Lung microvascular endothelial cell (primary cell): ENCODE data around the gene MAP4K3. TPM values are rescaled to one million over a fixed set of nuclear protein-coding genes. Genes with fewer than 3 reads are reported as not detected.
A peak's percentile ranks its signal among the peaks of the same experiment; 100 is the strongest.
"Not testable (repeated sequence)": the region's sequence is repeated elsewhere in the genome, so short reads cannot be mapped to it uniquely, and the experiment has no call there.

ENCODE experiments used
- DNase-seq, 2 donors: peaks; one replicate each; pipeline versions ENCODE4 v3.0.0 to v3.0.0-alpha.2; 2010; ENCODE audit warnings: low read depth in 2 of 2
- total RNA-seq: library from RNA; depleted of rRNA; stranded (reverse); fragments of >200 nt; gene quantifications from 2 replicates; pipeline ENCODE4 v1.2.1, GENCODE V29; 2014

The MAP4K3 gene
- total RNA-seq, 1 donor from 2014 or later = 11.9 TPM

DNA sequence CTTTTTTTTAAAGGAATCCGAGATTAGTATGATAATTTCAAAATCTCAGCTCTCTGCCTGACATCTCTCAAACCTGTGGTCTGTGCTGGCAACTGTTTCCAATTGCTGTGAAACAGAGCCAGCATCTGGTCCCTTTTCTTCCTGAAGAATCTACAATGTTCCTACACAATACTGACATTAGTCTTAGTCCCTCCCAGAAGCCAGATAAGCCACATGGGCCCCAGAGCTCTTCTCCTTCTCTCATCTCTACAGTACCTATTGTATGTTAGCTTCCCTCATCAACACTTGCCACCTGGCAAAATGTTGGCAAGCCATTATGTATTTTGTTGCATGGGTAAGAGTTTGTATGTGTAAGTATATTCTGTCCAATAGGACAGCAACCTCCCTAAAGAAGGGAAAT lies 130.5 kb downstream of the MAP4K3 start:
- DNase-seq = no peak

- no peak for DNase-seq
Measured at GRCh38 chr2:39304729-39305128, 132.4 kb downstream of the MAP4K3 start.

- DNase-seq = no peak
Measured at GRCh38 chr2:39304200-39304599, 132.9 kb downstream of the MAP4K3 start.

- no peak for DNase-seq
Measured at GRCh38 chr2:39301352-39301751, 135.7 kb downstream of the MAP4K3 start.

GRCh38 chr2:39300044-39300978 lies 136.8 kb downstream of the MAP4K3 start:
- no peak for DNase-seq

- DNase-seq = no peak
Measured at GRCh38 chr2:39290433-39290832, 146.7 kb downstream of the MAP4K3 start.

GRCh38 chr2:39289609-39290008 lies 147.5 kb downstream of the MAP4K3 start:
- DNase-seq = no peak

DNA sequence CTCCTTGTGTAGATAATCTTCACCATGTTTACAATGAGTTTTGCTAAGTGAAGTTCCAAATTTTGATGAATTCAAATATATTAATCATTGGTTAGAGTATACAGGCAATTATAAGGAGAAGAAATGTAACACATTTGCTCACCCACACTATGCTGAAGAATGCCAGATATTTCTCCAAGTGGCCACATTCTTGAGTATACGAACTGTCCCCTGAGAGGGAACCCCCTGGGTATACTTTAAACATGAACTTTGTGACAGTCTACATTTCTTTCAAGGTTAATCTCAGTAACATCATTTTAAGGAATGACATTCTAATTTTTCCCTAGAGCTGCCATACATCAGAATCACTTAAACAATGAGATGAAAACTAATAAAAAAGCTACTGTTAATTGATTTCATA lies 153.5 kb downstream of the MAP4K3 start:
- no peak for DNase-seq

DNA sequence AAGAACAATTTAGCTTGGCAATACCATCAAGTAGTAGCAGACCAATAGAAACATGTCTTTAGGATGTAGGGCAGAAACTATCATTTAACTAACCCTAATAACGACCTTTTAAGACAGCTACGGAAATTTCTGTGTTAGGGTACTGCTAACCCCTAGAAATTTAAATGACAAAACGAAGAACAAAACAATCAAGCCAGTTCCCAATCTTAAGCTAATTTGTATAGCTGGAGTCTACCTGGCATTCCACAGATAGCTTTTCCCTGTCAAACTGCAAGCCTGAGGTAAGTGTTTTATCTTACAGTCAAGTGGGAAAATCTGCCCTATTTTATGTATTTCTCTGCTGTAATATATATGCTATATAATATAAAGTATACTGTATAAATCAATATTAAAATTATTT lies 155.7 kb downstream of the MAP4K3 start:
- DNase-seq = no peak

- DNase-seq = no peak
Measured at GRCh38 chr2:39275016-39275415, 162.1 kb downstream of the MAP4K3 start.

- DNase-seq = no peak
Measured at GRCh38 chr2:39269941-39270340, 167.1 kb downstream of the MAP4K3 start.

DNA sequence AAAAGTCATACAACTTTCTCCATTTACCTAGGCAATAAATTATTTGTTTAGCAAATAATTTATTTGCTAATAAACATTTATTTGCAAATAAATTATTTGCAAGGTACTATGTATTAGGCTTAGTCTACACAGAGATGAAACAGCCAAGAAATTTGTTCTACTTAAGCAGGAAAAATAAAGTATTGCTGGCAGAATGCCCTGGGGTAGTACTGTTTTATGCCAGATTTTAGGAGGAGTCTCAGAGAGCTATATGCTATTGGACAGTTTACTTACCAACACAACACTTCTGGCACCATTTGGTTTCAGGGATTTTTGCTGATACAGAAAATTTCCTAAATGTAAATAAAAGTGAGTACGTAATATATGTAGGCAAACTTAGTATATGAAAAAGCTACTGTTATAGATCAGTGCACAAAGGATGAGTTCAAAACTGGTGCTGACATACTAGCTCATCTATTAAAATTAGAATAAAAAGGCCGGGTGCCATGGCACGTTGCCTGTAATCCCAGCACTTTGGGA lies 170.1 kb downstream of the MAP4K3 start:
- DNase-seq = no peak

DNA sequence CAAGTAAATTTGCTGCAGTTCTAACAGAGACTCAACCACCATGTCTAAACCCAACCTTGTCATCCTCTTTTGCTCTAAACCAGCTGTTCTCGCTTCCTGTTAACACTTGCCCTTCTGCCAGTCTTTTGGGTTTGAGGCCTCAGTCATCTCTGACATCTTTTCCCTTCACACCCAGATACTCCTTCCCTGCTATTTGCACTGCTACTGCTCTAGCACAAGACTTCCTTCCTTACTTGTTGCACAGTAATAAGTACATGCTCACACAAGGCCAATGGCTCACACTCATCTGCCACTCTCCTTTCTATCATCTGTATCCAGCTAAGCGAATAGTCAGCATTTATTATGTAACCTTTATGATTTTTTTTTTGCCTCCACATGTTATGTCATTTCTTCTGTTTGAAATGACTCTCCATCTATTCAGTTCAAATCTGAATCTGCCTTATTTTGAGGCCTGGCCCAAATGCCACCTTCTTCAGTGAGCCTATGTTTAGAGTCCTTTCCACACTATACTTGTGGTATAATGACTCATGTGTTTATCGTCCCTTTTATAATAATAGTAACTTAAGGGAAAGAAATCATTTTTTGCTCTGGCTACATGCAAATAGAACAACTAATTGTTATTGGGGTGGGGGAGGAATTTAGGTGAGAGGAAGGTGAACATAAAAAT lies 170.8 kb downstream of the MAP4K3 start:
- peak in 1 of 2 donors; percentile 0 for DNase-seq

- DNase-seq = no peak
Measured at GRCh38 chr2:39265315-39265714, 171.8 kb downstream of the MAP4K3 start.

- DNase-seq = peak in 1 of 2 donors; percentile 64
Measured at GRCh38 chr2:39264733-39265132, 172.4 kb downstream of the MAP4K3 start.

GRCh38 chr2:39260087-39260486 lies 177.0 kb downstream of the MAP4K3 start:
- no peak for DNase-seq

- no peak for DNase-seq
Measured at GRCh38 chr2:39256040-39256439, 181.0 kb downstream of the MAP4K3 start.

GRCh38 chr2:39252888-39253518 lies 184.1 kb downstream of the MAP4K3 start:
- no peak for DNase-seq

DNA sequence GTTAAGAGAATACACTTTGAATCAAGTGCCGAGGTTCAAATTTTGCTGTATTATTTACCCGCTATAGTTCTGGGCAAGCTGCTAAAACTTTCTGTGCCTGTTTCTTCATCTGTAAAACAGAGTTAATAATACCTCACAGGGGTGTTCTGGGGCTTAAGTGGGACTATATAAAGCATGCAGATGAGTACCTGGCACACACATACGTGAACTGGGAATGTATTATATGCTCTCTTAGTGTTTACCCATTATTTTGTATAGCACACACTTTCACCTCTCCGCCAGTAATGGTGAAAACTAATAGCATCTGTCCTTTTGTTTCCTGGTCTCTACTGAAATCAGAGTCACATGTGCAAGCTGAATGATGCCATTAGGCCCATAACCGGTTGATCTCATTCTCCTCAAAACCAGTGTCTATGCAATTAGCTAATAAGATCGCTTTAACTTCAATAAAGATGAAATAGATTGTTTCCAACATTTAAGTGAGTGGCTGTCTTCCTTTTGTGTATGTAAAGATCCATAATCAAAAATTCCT lies 189.5 kb downstream of the MAP4K3 start:
- no peak for DNase-seq

DNA sequence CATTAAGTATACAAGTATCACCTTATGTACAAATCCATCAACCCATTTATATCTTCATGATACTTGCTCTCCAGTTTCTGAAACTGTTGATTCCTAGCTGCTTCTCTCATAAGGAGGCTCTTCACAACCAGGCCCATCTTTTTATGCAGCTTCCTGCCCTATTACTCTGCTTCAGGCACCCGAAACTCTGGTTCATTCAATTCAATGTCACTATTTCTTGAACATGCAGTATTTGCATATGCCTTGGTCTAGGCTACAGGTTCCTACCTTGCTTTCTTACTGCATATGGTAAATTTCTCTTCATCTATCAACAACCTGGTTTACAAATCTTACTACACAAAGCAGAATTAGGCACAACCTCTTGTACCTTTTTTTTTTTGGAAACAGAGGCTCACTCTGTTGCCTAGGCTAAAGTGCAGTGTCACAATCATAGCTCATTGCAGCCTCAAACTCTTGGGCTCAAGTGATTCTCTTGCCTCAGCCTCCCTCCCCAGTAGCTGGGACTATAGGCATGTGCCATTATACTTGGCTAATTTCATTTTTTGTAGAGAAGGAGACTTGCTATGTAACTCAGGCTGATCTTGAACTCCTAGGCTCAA lies 190.6 kb downstream of the MAP4K3 start:
- no peak for DNase-seq

DNA sequence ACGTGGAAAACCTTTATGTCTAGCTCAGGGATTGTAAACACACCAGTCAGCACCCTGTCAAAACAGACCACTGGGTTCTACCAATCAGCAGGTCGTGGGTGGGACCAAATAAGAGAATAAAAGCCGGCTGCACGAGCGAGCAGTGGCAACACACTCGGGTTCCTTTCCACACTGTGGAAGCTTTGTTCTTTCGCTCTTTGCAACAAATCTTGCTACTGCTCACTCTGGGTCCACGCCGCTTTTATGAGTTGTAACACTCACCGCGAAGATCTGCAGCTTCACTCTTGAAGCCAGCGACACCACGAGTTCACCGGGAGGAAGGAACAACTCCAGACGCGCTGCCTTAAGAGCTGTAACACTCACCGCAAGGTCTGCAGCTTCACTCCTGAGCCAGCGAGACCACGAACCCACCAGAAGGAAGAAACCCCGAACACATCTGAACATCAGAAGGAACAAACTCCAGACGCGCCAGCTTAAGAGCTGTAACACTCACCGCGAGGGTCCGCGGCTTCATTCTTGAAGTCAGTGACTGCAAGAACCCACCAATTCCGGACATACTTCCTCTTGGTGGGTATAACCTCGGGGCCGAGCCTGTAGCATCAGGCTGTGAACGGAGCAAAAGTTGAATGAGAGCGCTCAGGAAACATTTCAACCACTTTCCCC lies 192.0 kb downstream of the MAP4K3 start:
- DNase-seq = not testable (repeated sequence)
